Neuron (in vitro differentiated cells): ENCODE results near the gene COL6A2.
"Not testable (repeated sequence)": the region's sequence is repeated elsewhere in the genome, so short reads cannot be mapped to it uniquely, and the experiment has no call there.

Experiments
- H2AFZ ChIP-seq: one replicate; pipeline ENCODE4 v1.6.1; 2013; ENCODE audit warnings: low read depth, mild to moderate bottlenecking, inconsistent platforms, low read length, moderate library complexity
- H3K27me3 ChIP-seq: one replicate; pipeline ENCODE4 v1.6.1; 2013; ENCODE audit warnings: low read length; ENCODE audit not compliant: insufficient read depth
- H3K36me3 ChIP-seq: one replicate; pipeline ENCODE4 v1.6.1; 2013; ENCODE audit warnings: low read length; ENCODE audit not compliant: insufficient read depth
- H3K4me1 ChIP-seq: one replicate; pipeline ENCODE4 v1.6.1; 2013; ENCODE audit warnings: low read length; ENCODE audit not compliant: insufficient read depth
- H3K4me3 ChIP-seq: 2 replicates; pipeline ENCODE4 v1.5.1; 2013; ENCODE audit warnings: mild to moderate bottlenecking, low read length, moderate library complexity
- H3K9me3 ChIP-seq: one replicate; pipeline ENCODE4 v1.6.1; 2013; ENCODE audit warnings: low read length

The COL6A2 gene

GRCh38 chr21:46064870-46065214, 33.1 kb upstream of the COL6A2 start:
- Histone ChIP-seq H3K4me3 (no peak overlapping the region), H2AFZ (no peak overlapping the region), H3K9me3 (peaks cover 10% of the 10 kb centered on the region), H3K36me3 (no peaks in the 10 kb centered on the region), H3K4me1 (peaks cover 21% of the 10 kb centered on the region), H3K27me3 (no peaks in the 10 kb centered on the region)

GRCh38 chr21:46065215-46065913, 32.5 kb upstream of the COL6A2 start:
- Histone ChIP-seq H3K4me1 (peaks cover 21% of the 10 kb centered on the region), H2AFZ (no peak overlapping the region), H3K4me3 (no peak overlapping the region), H3K27me3 (no peaks in the 10 kb centered on the region), H3K36me3 (no peaks in the 10 kb centered on the region), H3K9me3 (peaks cover 10% of the 10 kb centered on the region)

- Histone ChIP-seq H3K36me3 (no peaks in the 10 kb centered on the region), H3K9me3 (peaks cover 10% of the 10 kb centered on the region), H2AFZ (no peak overlapping the region), H3K4me3 (no peak overlapping the region), H3K27me3 (no peaks in the 10 kb centered on the region), H3K4me1 (peaks cover 21% of the 10 kb centered on the region)
Measured at GRCh38 chr21:46065914-46066551, 31.9 kb upstream of the COL6A2 start.

GRCh38 chr21:46066591-46067331, 31.2 kb upstream of the COL6A2 start:
- Histone ChIP-seq H3K36me3 (no peaks in the 10 kb centered on the region), H3K4me3 (no peak overlapping the region), H3K4me1 (peaks cover 21% of the 10 kb centered on the region), H2AFZ (peak overlapping the region; percentile 20), H3K9me3 (peaks cover 10% of the 10 kb centered on the region), H3K27me3 (no peaks in the 10 kb centered on the region)

- Histone ChIP-seq H3K9me3 (peaks cover 4% of the 10 kb centered on the region), H3K4me3 (no peak overlapping the region), H3K27me3 (no peaks in the 10 kb centered on the region), H3K4me1 (peaks cover 21% of the 10 kb centered on the region), H2AFZ (no peak overlapping the region), H3K36me3 (no peaks in the 10 kb centered on the region)
Measured at GRCh38 chr21:46067505-46068201, 30.3 kb upstream of the COL6A2 start.

GRCh38 chr21:46068516-46069079, 29.3 kb upstream of the COL6A2 start:
- Histone ChIP-seq H3K9me3 (no peaks in the 10 kb centered on the region), H3K36me3 (no peaks in the 10 kb centered on the region), H2AFZ (no peak overlapping the region), H3K4me3 (no peak overlapping the region), H3K4me1 (peaks cover 21% of the 10 kb centered on the region), H3K27me3 (no peaks in the 10 kb centered on the region)

GRCh38 chr21:46069166-46069565, 28.7 kb upstream of the COL6A2 start:
- peaks cover 21% of the 10 kb centered on the region for H3K4me1 ChIP-seq
- no peaks in the 10 kb centered on the region for H3K27me3 ChIP-seq
- H2AFZ ChIP-seq = no peak overlapping the region
- no peaks in the 10 kb centered on the region for H3K36me3 ChIP-seq
- H3K4me3 ChIP-seq = no peak overlapping the region
- H3K9me3 ChIP-seq = no peaks in the 10 kb centered on the region

- no peaks in the 10 kb centered on the region for H3K36me3 ChIP-seq
- H3K4me1 ChIP-seq = peaks cover 21% of the 10 kb centered on the region
- H3K4me3 ChIP-seq = no peak overlapping the region
- no peaks in the 10 kb centered on the region for H3K9me3 ChIP-seq
- no peak overlapping the region for H2AFZ ChIP-seq
- H3K27me3 ChIP-seq = no peaks in the 10 kb centered on the region
Measured at GRCh38 chr21:46069719-46070279, 28.1 kb upstream of the COL6A2 start.

GRCh38 chr21:46071082-46071481, 26.8 kb upstream of the COL6A2 start:
- Histone ChIP-seq H3K9me3 (no peaks in the 10 kb centered on the region), H3K36me3 (no peaks in the 10 kb centered on the region)

GRCh38 chr21:46076724-46077123, 21.2 kb upstream of the COL6A2 start:
- H3K27me3 ChIP-seq, H3K9me3 ChIP-seq, H3K4me1 ChIP-seq, H3K4me3 ChIP-seq, H2AFZ ChIP-seq, H3K36me3 ChIP-seq: not testable (repeated sequence)

More at GRCh38 chr21:46071082-46071481, 26.8 kb upstream of the COL6A2 start:
- H3K27me3 ChIP-seq = no peaks in the 10 kb centered on the region
- H3K4me1 ChIP-seq = peaks cover 14% of the 10 kb centered on the region
- no peak overlapping the region for H2AFZ ChIP-seq
- no peak overlapping the region for H3K4me3 ChIP-seq

- Histone ChIP-seq H3K27me3 (no peaks in the 10 kb centered on the region), H3K9me3 (no peaks in the 10 kb centered on the region), H3K4me1 (no peaks in the 10 kb centered on the region)
Measured at GRCh38 chr21:46077674-46078101, 20.2 kb upstream of the COL6A2 start.

GRCh38 chr21:46078322-46078977, 19.5 kb upstream of the COL6A2 start:
- no peaks in the 10 kb centered on the region for H3K27me3 ChIP-seq
- H3K4me1 ChIP-seq = no peaks in the 10 kb centered on the region
- H3K36me3 ChIP-seq = no peaks in the 10 kb centered on the region
- no peak overlapping the region for H2AFZ ChIP-seq
- no peaks in the 10 kb centered on the region for H3K9me3 ChIP-seq
- no peak overlapping the region for H3K4me3 ChIP-seq

More at GRCh38 chr21:46077674-46078101, 20.2 kb upstream of the COL6A2 start:
- Histone ChIP-seq H2AFZ (no peak overlapping the region), H3K36me3 (no peaks in the 10 kb centered on the region), H3K4me3 (no peak overlapping the region)
